GM19023 (cell line): ENCODE data around the gene SEMA4A.
"Not testable (repeated sequence)": the region's sequence is repeated elsewhere in the genome, so short reads cannot be mapped to it uniquely, and the experiment has no call there.

Experiments
- ATAC-seq: cut with Tn5 transposase; IDR thresholded peaks from one replicate; pipeline ENCODE4 v1.9.1; 2021; ENCODE audit warnings: mild to moderate bottlenecking, moderate library complexity; ENCODE audit not compliant: unreplicated experiment

Gene SEMA4A

GRCh38 chr1:156190265-156190664, 36.9 kb downstream of the SEMA4A start:
- ATAC-seq, result not testable (repeated sequence)

GRCh38 chr1:156191292-156191964, 38.0 kb downstream of the SEMA4A start:
- no peak for ATAC-seq

GRCh38 chr1:156193208-156193487, 39.8 kb downstream of the SEMA4A start:
- ATAC-seq, result no peak

GRCh38 chr1:156193488-156194299, 40.3 kb downstream of the SEMA4A start, which contains the start of gene SLC25A44:
Gene SLC25A44, plus strand, starts transcription at chr1:156194104. Its CDS starts 5,744 bp downstream, at chr1:156199848.
- peak; percentile 97 for ATAC-seq

- no peak for ATAC-seq
These were observed 40.9 kb downstream of the SEMA4A start for GRCh38 chr1:156194300-156194652.

- ATAC-seq, result no peak
These were observed 42.5 kb downstream of the SEMA4A start for GRCh38 chr1:156195853-156196252.

- ATAC-seq, result no peak
These were observed 43.1 kb downstream of the SEMA4A start for GRCh38 chr1:156196445-156196844.

- ATAC-seq, result peak; percentile 53
These were observed 45.5 kb downstream of the SEMA4A start for GRCh38 chr1:156198831-156199349.

- ATAC-seq, result no peak
These were observed 46.7 kb downstream of the SEMA4A start for GRCh38 chr1:156200044-156200443.

- no peak for ATAC-seq
These were observed 49.9 kb downstream of the SEMA4A start for GRCh38 chr1:156203331-156203730.

GRCh38 chr1:156204686-156205085, 51.3 kb downstream of the SEMA4A start:
- ATAC-seq, result no peak

GRCh38 chr1:156211243-156211642, 57.9 kb downstream of the SEMA4A start:
- no peak for ATAC-seq

- no peak for ATAC-seq
These were observed 58.7 kb downstream of the SEMA4A start for GRCh38 chr1:156212130-156212529.

- ATAC-seq, result peak; percentile 90
These were observed 59.7 kb downstream of the SEMA4A start, which contains the start of gene PMF1 for GRCh38 chr1:156212833-156213643. Gene PMF1, plus strand, starts transcription at chr1:156213007. Its CDS starts 9 bp downstream, at chr1:156213016.

- no peak for ATAC-seq
These were observed 60.2 kb downstream of the SEMA4A start for GRCh38 chr1:156213644-156213966.

GRCh38 chr1:156214024-156214748, 60.8 kb downstream of the SEMA4A start:
- ATAC-seq, result no peak

GRCh38 chr1:156216361-156217086, 63.1 kb downstream of the SEMA4A start:
- not testable (repeated sequence) for ATAC-seq

GRCh38 chr1:156217871-156218270, 64.5 kb downstream of the SEMA4A start:
- ATAC-seq, result no peak

GRCh38 chr1:156220226-156220625, 66.8 kb downstream of the SEMA4A start:
- ATAC-seq, result no peak
